CD8-positive, alpha-beta memory T cell (primary cell): ENCODE results near the gene NENF. TPM values are rescaled to one million over a fixed set of nuclear protein-coding genes. Genes with fewer than 3 reads are reported as not detected.
"Not testable (repeated sequence)": the region's sequence is repeated elsewhere in the genome, so short reads cannot be mapped to it uniquely, and the experiment has no call there.

Experiments used
- CTCF ChIA-PET: fragments of 350-600 bp; sonication (Branson Sonifier 250); formaldehyde crosslinking; loops from one replicate; lab custom pipeline; 2021; ENCODE audit warnings: antibody characterized with exemption; lab: Charles Lee
- POLR2A ChIA-PET: fragments of 350-600 bp; sonication (Branson Sonifier 250); formaldehyde crosslinking; loops from one replicate; lab custom pipeline; 2021; ENCODE audit warnings: antibody characterized with exemption; lab: Charles Lee
- DNase-seq, 5 donors: peaks; one replicate each; pipeline versions ENCODE4 v3.0.0 to v3.0.0-alpha.2; 2020 to 2022; ENCODE audit warnings: mixed read lengths in 1 of 5
- H3K27ac ChIP-seq: one replicate; pipeline ENCODE4 v1.7.0; 2013; ENCODE audit warnings: low read depth, mild to moderate bottlenecking, low read length, moderate library complexity
- H3K27me3 ChIP-seq: 2 replicates; pipeline ENCODE4 v1.7.0; 2013; ENCODE audit warnings: low read length, mild to moderate bottlenecking; ENCODE audit not compliant: insufficient read depth, poor library complexity, severe bottlenecking
- H3K36me3 ChIP-seq: 2 replicates; pipeline ENCODE4 v1.7.0; 2013; ENCODE audit warnings: mild to moderate bottlenecking, low read length, moderate library complexity; ENCODE audit not compliant: insufficient read depth
- H3K4me1 ChIP-seq: 2 replicates; pipeline ENCODE4 v1.7.0; 2013; ENCODE audit warnings: mild to moderate bottlenecking, low read length, moderate library complexity; ENCODE audit not compliant: insufficient read depth
- H3K4me3 ChIP-seq: 2 replicates; pipeline ENCODE4 v1.7.0; 2013; ENCODE audit warnings: mild to moderate bottlenecking, low read length
- H3K9me3 ChIP-seq: 2 replicates; pipeline ENCODE4 v1.7.0; 2013; ENCODE audit warnings: mild to moderate bottlenecking, low read length
- H3K27ac Mint-ChIP-seq, 8 donors: one replicate each; pipeline ENCODE4 v1.8.0; 2020 to 2021; ENCODE audit warnings: mixed read lengths in 8 of 8, mild to moderate bottlenecking in 6 of 8, inconsistent platforms in 3 of 8, moderate library complexity in 3 of 8
- H3K27me3 Mint-ChIP-seq, 2 donors: one replicate each; pipeline ENCODE4 v1.8.0; 2020 to 2021; ENCODE audit warnings: mixed read lengths in 2 of 2, mild to moderate bottlenecking in 1 of 2, moderate library complexity in 1 of 2
- H3K36me3 Mint-ChIP-seq, 3 donors: one replicate each; pipeline ENCODE4 v1.8.0; 2020 to 2021; ENCODE audit warnings: mixed read lengths in 3 of 3, inconsistent platforms in 1 of 3, mild to moderate bottlenecking in 1 of 3
- H3K4me1 Mint-ChIP-seq, 3 donors: one replicate each; pipeline ENCODE4 v1.8.0; 2020 to 2021; ENCODE audit warnings: mixed read lengths in 3 of 3, inconsistent platforms in 1 of 3, mild to moderate bottlenecking in 1 of 3
- H3K4me3 Mint-ChIP-seq, 7 donors: one replicate each; pipeline ENCODE4 v1.8.0; 2020 to 2021; ENCODE audit warnings: mixed read lengths in 7 of 7, mild to moderate bottlenecking in 6 of 7, moderate library complexity in 4 of 7, inconsistent platforms in 2 of 7
- H3K9me3 Mint-ChIP-seq, 5 donors: one replicate each; pipeline ENCODE4 v1.8.0; 2020 to 2022; ENCODE audit warnings: mixed read lengths in 5 of 5, mild to moderate bottlenecking in 3 of 5, moderate library complexity in 2 of 5, inconsistent platforms in 1 of 5
- polyA plus RNA-seq: library from polyadenylated mRNA; unstranded; fragments of 300-500 nt; fragmentation: Illumina TruSeq; gene quantifications from one replicate; pipeline ENCODE4 v1.2.3, GENCODE V29; 2021
- total RNA-seq, 2 experiments: library from RNA; stranded (reverse); gene quantifications; one replicate each; pipeline ENCODE4 v1.2.3, GENCODE V29; 2021

NENF gene
- total RNA-seq (10 to 100 TPM; 45.5 to 47.9 TPM), polyA plus RNA-seq (49.9 TPM)

- Histone ChIP-seq H3K27ac (peak within 1 kb of the TSS; percentile 64), H3K4me3 (peak within 1 kb of the TSS; percentile 67), H3K27me3 (no peaks in the 10 kb centered on the region), H3K4me1 (peaks cover 25% of the 10 kb centered on the region), H3K9me3 (no peaks in the 10 kb centered on the region), H3K36me3 (no peaks in the 10 kb centered on the region)
- ChIA-PET POLR2A (interaction anchor here (1.0 to 1.8 kb wide), 3 partner anchors 18 to 147 kb away, joined by 3 to 10 read pairs (median 4); partner anchors contain the start of gene PACC1), CTCF (interaction anchor here (1.8 kb wide), 1 partner anchor 22 kb away, joined by 15 read pairs; no protein-coding TSS in a partner anchor)
- Mint-ChIP-seq H3K4me3 (peak within 1 kb of the TSS; percentile 78 to 91 (median 82)), H3K9me3 (no peaks in the 10 kb centered on the region), H3K36me3 (no peaks in the 10 kb centered on the region), H3K4me1 (peaks cover 22 to 42% (median 36%) of the 10 kb centered on the region in 3 donors), H3K27ac (peak within 1 kb of the TSS in 6 of 8 donors; percentile 32 to 96 (median 72)), H3K27me3 (peaks cover 0 to 4% of the 10 kb centered on the region in 2 donors)
- peak; percentile 60 to 81 (median 72) for DNase-seq
Measured at GRCh38 chr1:212432661-212433576, at the start of gene NENF. Gene NENF, plus strand, starts transcription at chr1:212432920. Its CDS starts 24 bp downstream, at chr1:212432944.

- Histone ChIP-seq H3K27ac (no peak overlapping the region), H3K4me3 (no peak overlapping the region), H3K36me3 (peaks cover 17% of the 10 kb centered on the region), H3K27me3 (no peaks in the 10 kb centered on the region), H3K4me1 (no peaks in the 10 kb centered on the region), H3K9me3 (no peaks in the 10 kb centered on the region)
- Mint-ChIP-seq H3K27ac (peak overlapping the region in 7 of 8 donors; percentile 20 to 93 (median 77)), H3K4me1 (peaks cover 18 to 40% (median 27%) of the 10 kb centered on the region in 3 donors), H3K27me3 (peaks cover 0 to 2% of the 10 kb centered on the region in 2 donors), H3K36me3 (peaks cover 12 to 89% (median 44%) of the 10 kb centered on the region in 3 donors), H3K4me3 (no peak overlapping the region), H3K9me3 (peaks cover 5 to 10% (median 9%) of the 10 kb centered on the region in 5 donors)
- DNase-seq: no peak
- ChIA-PET POLR2A (no interaction called here), CTCF (interaction anchor here (1.1 kb wide), 1 partner anchor 315 kb away, joined by 3 read pairs; no protein-coding TSS in a partner anchor)
Measured at GRCh38 chr1:212386029-212386428, 46.7 kb upstream of the NENF start.

GRCh38 chr1:212388985-212389716 is 43.6 kb upstream of the NENF start:
- Histone ChIP-seq H3K36me3 (peaks cover 12% of the 10 kb centered on the region), H3K9me3 (no peaks in the 10 kb centered on the region), H3K27ac (no peak overlapping the region), H3K4me1 (no peaks in the 10 kb centered on the region), H3K27me3 (no peaks in the 10 kb centered on the region), H3K4me3 (no peak overlapping the region)
- H3K4me3 Mint-ChIP-seq: no peak overlapping the region
- ChIA-PET CTCF (interaction anchor here (1.2 kb wide), 1 partner anchor 13 kb away, joined by 3 read pairs; no protein-coding TSS in a partner anchor), POLR2A (no interaction called here)
- H3K27ac Mint-ChIP-seq: no peak overlapping the region
- peaks cover 25 to 53% (median 37%) of the 10 kb centered on the region in 3 donors for H3K4me1 Mint-ChIP-seq
- peaks cover 0 to 2% of the 10 kb centered on the region in 2 donors for H3K27me3 Mint-ChIP-seq
- H3K9me3 Mint-ChIP-seq: peaks cover 5 to 11% (median 9%) of the 10 kb centered on the region in 5 donors
- DNase-seq: no peak
- H3K36me3 Mint-ChIP-seq: peaks cover 29 to 70% (median 43%) of the 10 kb centered on the region in 3 donors

GRCh38 chr1:212395678-212396437 is 36.9 kb upstream of the NENF start:
- H3K27me3 ChIP-seq, H3K9me3 ChIP-seq, H3K27me3 Mint-ChIP-seq, H3K36me3 ChIP-seq, H3K4me1 ChIP-seq, DNase-seq, POLR2A ChIA-PET, CTCF ChIA-PET, H3K4me3 Mint-ChIP-seq, H3K4me3 ChIP-seq, H3K27ac Mint-ChIP-seq, H3K27ac ChIP-seq: not testable (repeated sequence)
- peaks cover 8 to 52% (median 36%) of the 10 kb centered on the region in 3 donors for H3K36me3 Mint-ChIP-seq
- peaks cover 12 to 17% (median 13%) of the 10 kb centered on the region in 3 donors for H3K4me1 Mint-ChIP-seq
- H3K9me3 Mint-ChIP-seq: peaks cover 7 to 21% (median 15%) of the 10 kb centered on the region in 5 donors

- ChIA-PET CTCF (no interaction called here), POLR2A (no interaction called here)
- H3K27me3 ChIP-seq: no peaks in the 10 kb centered on the region
- Mint-ChIP-seq H3K9me3 (peaks cover 7 to 20% (median 15%) of the 10 kb centered on the region in 5 donors), H3K27ac (no peak overlapping the region), H3K4me3 (no peak overlapping the region), H3K4me1 (peaks cover 11 to 17% (median 12%) of the 10 kb centered on the region in 3 donors), H3K36me3 (peaks cover 7 to 44% (median 32%) of the 10 kb centered on the region in 3 donors), H3K27me3 (no peaks in the 10 kb centered on the region)
- no peak for DNase-seq
- no peaks in the 10 kb centered on the region for H3K4me1 ChIP-seq
- no peak overlapping the region for H3K4me3 ChIP-seq
- H3K9me3 ChIP-seq: no peaks in the 10 kb centered on the region
- no peak overlapping the region for H3K27ac ChIP-seq
- H3K36me3 ChIP-seq: no peaks in the 10 kb centered on the region
Measured at GRCh38 chr1:212396638-212397037, 36.1 kb upstream of the NENF start.

- Histone ChIP-seq H3K27me3 (no peaks in the 10 kb centered on the region), H3K4me3 (no peak overlapping the region), H3K36me3 (peaks cover 2% of the 10 kb centered on the region), H3K27ac (no peak overlapping the region), H3K9me3 (no peaks in the 10 kb centered on the region), H3K4me1 (no peaks in the 10 kb centered on the region)
- H3K27me3 Mint-ChIP-seq: no peaks in the 10 kb centered on the region
- no peak overlapping the region for H3K4me3 Mint-ChIP-seq
- DNase-seq: no peak
- H3K27ac Mint-ChIP-seq: no peak overlapping the region
- peaks cover 7 to 40% (median 31%) of the 10 kb centered on the region in 3 donors for H3K36me3 Mint-ChIP-seq
- POLR2A ChIA-PET: no interaction called here
- peaks cover 9 to 17% (median 12%) of the 10 kb centered on the region in 3 donors for H3K4me1 Mint-ChIP-seq
- CTCF ChIA-PET: no interaction called here
- peaks cover 7 to 19% (median 15%) of the 10 kb centered on the region in 5 donors for H3K9me3 Mint-ChIP-seq
Measured at GRCh38 chr1:212397171-212397570, 35.5 kb upstream of the NENF start.

GRCh38 chr1:212401042-212401441 is 31.7 kb upstream of the NENF start:
- no peak overlapping the region for H3K4me3 Mint-ChIP-seq
- no peak overlapping the region for H3K27ac ChIP-seq
- no peak for DNase-seq
- ChIA-PET POLR2A (no interaction called here), CTCF (no interaction called here)
- no peak overlapping the region for H3K4me3 ChIP-seq
- peaks cover 3% of the 10 kb centered on the region for H3K36me3 ChIP-seq
- no peaks in the 10 kb centered on the region for H3K9me3 ChIP-seq
- peaks cover 21 to 46% (median 34%) of the 10 kb centered on the region in 3 donors for H3K36me3 Mint-ChIP-seq
- no peaks in the 10 kb centered on the region for H3K27me3 ChIP-seq
- H3K4me1 Mint-ChIP-seq: peaks cover 14 to 20% (median 18%) of the 10 kb centered on the region in 3 donors
- H3K9me3 Mint-ChIP-seq: peaks cover 7 to 14% (median 12%) of the 10 kb centered on the region in 5 donors
- H3K27ac Mint-ChIP-seq: no peak overlapping the region
- H3K4me1 ChIP-seq: no peaks in the 10 kb centered on the region
- peaks cover 0 to 3% of the 10 kb centered on the region in 2 donors for H3K27me3 Mint-ChIP-seq
